Measurements from ENCODE around the gene TRPC1. TPM values are rescaled to one million over a fixed set of nuclear protein-coding genes. Genes with fewer than 3 reads are reported as not detected.

Gene TRPC1
- polyA plus RNA-seq, 2 of the 4 experiments (the other 2 are of a cell fraction) = 10.3 to 32.2 TPM

GRCh38 chr3:142693136-142693853 lies 30.5 kb upstream of the TRPC1 start:
- no peaks in the 10 kb centered on the region for H3K4me1 ChIP-seq
- WGBS (ENCODE audit: missing lambda C conversion rate) = 89% methylated on average over 7 of the region's 7 CpGs
- FAIRE-seq (no peak), DNase-seq (ENCODE audit: low read depth in 1 of 2, low spot score in 1 of 2) (no peak), ATAC-seq (no peak)
- ChIA-PET POLR2A (no interaction called here), CTCF (interaction anchor here (0.9 kb wide), 1 partner anchor 54 kb away, joined by 3 read pairs; no protein-coding TSS in a partner anchor)
- H3K4me2 ChIP-seq = no peak overlapping the region
- no peaks in the 10 kb centered on the region for H3K9me3 ChIP-seq
- H3K27ac ChIP-seq = no peak overlapping the region
- H3K4me3 ChIP-seq = no peak overlapping the region
- TF ChIP-seq HMGXB4 (CRISPR knock-in tag; IDR thresholded peaks at IDR 0.05; ENCODE audit: borderline replicate concordance) = no peak
- TF ChIP-seq EP300 (IDR thresholded peaks at IDR 0.05) = no peak
- TF ChIP-seq HES2 (IDR thresholded peaks at IDR 0.05) = no peak
- TF ChIP-seq FOSB (CRISPR knock-in tag; IDR thresholded peaks at IDR 0.05) = no peak
- TF ChIP-seq KDM5A (IDR thresholded peaks at IDR 0.05) = no peak
- no peak for TF ChIP-seq MAX (IDR thresholded peaks at IDR 0.05)
- TF ChIP-seq RARB (CRISPR knock-in tag; IDR thresholded peaks at IDR 0.05) = no peak
- no peak for TF ChIP-seq BHLHE40 (IDR thresholded peaks at IDR 0.05; ENCODE audit: low read depth, low read length)

- Histone ChIP-seq H3K4me3 (no peak overlapping the region), H3K27ac (no peak overlapping the region), H3K4me1 (no peaks in the 10 kb centered on the region), H3K4me2 (no peak overlapping the region), H3K9me3 (no peaks in the 10 kb centered on the region)
- FAIRE-seq = no peak
- ChIA-PET CTCF (interaction anchor here (0.6 kb wide), 1 partner anchor 1536 kb away, joined by 3 read pairs; no protein-coding TSS in a partner anchor), POLR2A (no interaction called here)
- WGBS (ENCODE audit: missing lambda C conversion rate) = 90% methylated on average over 1 of the region's 1 CpG
- no peak for ATAC-seq
- DNase-seq (ENCODE audit: low read depth in 1 of 2, low spot score in 1 of 2) = no peak
- TF ChIP-seq ZNF302 (CRISPR knock-in tag; IDR thresholded peaks at IDR 0.05) (no peak), HOXA7 (CRISPR knock-in tag; IDR thresholded peaks at IDR 0.05) (no peak)
Observed at GRCh38 chr3:142694225-142694624, 29.6 kb upstream of the TRPC1 start.

GRCh38 chr3:142705198-142705597 lies 18.6 kb upstream of the TRPC1 start:
- TF ChIP-seq JUN (IDR thresholded peaks at IDR 0.05) (no peak), CEBPB (IDR thresholded peaks at IDR 0.05) (no peak), EP300 (IDR thresholded peaks at IDR 0.05) (no peak), ZNF302 (CRISPR knock-in tag; IDR thresholded peaks at IDR 0.05) (no peak), FOXS1 (CRISPR knock-in tag; IDR thresholded peaks at IDR 0.05) (no peak), KDM1A (IDR thresholded peaks at IDR 0.05; ENCODE audit: low read depth) (no peak)
- 76% methylated on average over 2 of the region's 2 CpGs for WGBS (ENCODE audit: missing lambda C conversion rate)
- ChIA-PET CTCF (interaction anchor here (0.8 kb wide), 1 partner anchor 123 kb away, joined by 4 read pairs; no protein-coding TSS in a partner anchor), POLR2A (no interaction called here)
- DNase-seq (ENCODE audit: low read depth in 1 of 2, low spot score in 1 of 2) (no peak), FAIRE-seq (no peak), ATAC-seq (no peak)
- H3K4me2 ChIP-seq = no peak overlapping the region
- H3K4me1 ChIP-seq = no peaks in the 10 kb centered on the region
- no peak overlapping the region for H3K4me3 ChIP-seq
- no peaks in the 10 kb centered on the region for H3K9me3 ChIP-seq
- no peak overlapping the region for H3K27ac ChIP-seq

- Histone ChIP-seq H3K4me2 (no peak overlapping the region), H3K4me3 (no peak overlapping the region), H3K4me1 (no peaks in the 10 kb centered on the region), H3K9me3 (no peaks in the 10 kb centered on the region), H3K27ac (no peak overlapping the region)
- WGBS (ENCODE audit: missing lambda C conversion rate) = 94% methylated on average over 7 of the region's 7 CpGs
- ChIA-PET POLR2A (no interaction called here), CTCF (no interaction called here)
- TF ChIP-seq CEBPB (IDR thresholded peaks at IDR 0.05) (peak; percentile 77 to 89; a peak in 3 of 4 replicates), RFX5 (IDR thresholded peaks at IDR 0.05) (no peak), ZC3H11A (IDR thresholded peaks at IDR 0.05) (no peak)
- no peak for DNase-seq (ENCODE audit: low read depth in 1 of 2, low spot score in 1 of 2)
- ATAC-seq = no peak
- no peak for FAIRE-seq
Observed at GRCh38 chr3:142706321-142707127, 17.3 kb upstream of the TRPC1 start.

Measured in A549 (cell line).